Neural cell (in vitro differentiated cells): ENCODE measurements around the gene OSBPL1A. TPM values are rescaled to one million over a fixed set of nuclear protein-coding genes. Genes with fewer than 3 reads are reported as not detected.
A peak's percentile ranks its signal among the peaks of the same experiment; 100 is the strongest.
"Not testable (repeated sequence)": the region's sequence is repeated elsewhere in the genome, so short reads cannot be mapped to it uniquely, and the experiment has no call there.

Experiments
- H2AFZ ChIP-seq: fragments of 200-600, 300-800 bp; sonication (generic), shearing (Covaris generic); 2 replicates; pipeline ENCODE4 v1.6.0; 2014; ENCODE audit warnings: low read depth, mild to moderate bottlenecking, antibody characterized with exemption, low read length, moderate library complexity
- H3F3A ChIP-seq: fragments of 200-600 bp; shearing (Covaris generic); 2 replicates; pipeline ENCODE4 v1.6.1; 2016; ENCODE audit warnings: mild to moderate bottlenecking, moderate library complexity, mixed read lengths, antibody characterized with exemption, low read length; ENCODE audit not compliant: insufficient read depth, poor library complexity, severe bottlenecking
- H3K27ac ChIP-seq: fragments of 200-600, 300-800 bp; sonication (generic), shearing (Covaris generic); 2 replicates; pipeline ENCODE4 v1.5.1; 2014; ENCODE audit warnings: mild to moderate bottlenecking, low read length, moderate library complexity
- H3K27me3 ChIP-seq: fragments of 300-800, 200-600 bp; sonication (generic), shearing (Covaris generic); 2 replicates; pipeline ENCODE4 v1.6.0; 2014; ENCODE audit warnings: mild to moderate bottlenecking, low read depth, low read length, moderate library complexity; ENCODE audit not compliant: insufficient read depth
- H3K36me3 ChIP-seq: fragments of 300-800, 200-600 bp; sonication (generic), shearing (Covaris generic); 2 replicates; pipeline ENCODE4 v1.5.1; 2014; ENCODE audit warnings: mild to moderate bottlenecking, antibody characterized with exemption, low read length, moderate library complexity; ENCODE audit not compliant: insufficient read depth
- H3K4me2 ChIP-seq: fragments of 300-800, 200-600 bp; sonication (generic), shearing (Covaris generic); 2 replicates; pipeline ENCODE4 v1.6.0; 2014; ENCODE audit warnings: mild to moderate bottlenecking, low read length
- H3K4me3 ChIP-seq: fragments of 300-800, 200-600 bp; sonication (generic), shearing (Covaris generic); 2 replicates; pipeline ENCODE4 v1.5.1; 2014; ENCODE audit warnings: mild to moderate bottlenecking, low read length, moderate library complexity
- H3K79me2 ChIP-seq: fragments of 200-600 bp; shearing (Covaris generic); replicated peaks from 2 replicates; pipeline ENCODE4 v1.6.0; 2014; ENCODE audit warnings: mild to moderate bottlenecking, low read length, moderate library complexity; ENCODE audit not compliant: insufficient read depth
- H3K9ac ChIP-seq: fragments of 300-800, 200-600 bp; sonication (generic), shearing (Covaris generic); 2 replicates; pipeline ENCODE4 v1.6.1; 2016; ENCODE audit warnings: mild to moderate bottlenecking, low read length, mixed read lengths
- H3K9me2 ChIP-seq: fragments of 200-600 bp; shearing (Covaris generic); 2 replicates; pipeline ENCODE4 v1.6.1; 2016; ENCODE audit warnings: mild to moderate bottlenecking, low read length, mixed read lengths; ENCODE audit not compliant: insufficient read depth
- H3K9me3 ChIP-seq: fragments of 200-600, 300-800 bp; sonication (generic), shearing (Covaris generic); 2 replicates; pipeline ENCODE4 v1.6.1; 2016; ENCODE audit warnings: mild to moderate bottlenecking, mixed run types, low read length, moderate library complexity, mixed read lengths
- H4K20me1 ChIP-seq: fragments of 200-600 bp; shearing (Covaris generic); 2 replicates; pipeline ENCODE4 v1.6.1; 2016; ENCODE audit warnings: mild to moderate bottlenecking, mixed run types; ENCODE audit not compliant: insufficient read depth
- EP300 ChIP-seq: fragments of 450-650 bp; conservative IDR thresholded peaks from 2 replicates; pipeline ENCODE4 v1.6.1; 2014; ENCODE audit warnings: antibody characterized with exemption, mild to moderate bottlenecking, moderate library complexity; ENCODE audit not compliant: poor library complexity, severe bottlenecking
- EZH2 ChIP-seq: fragments of 200-600, 300-800 bp; shearing (Covaris generic), sonication (generic); IDR thresholded peaks from 2 replicates; pipeline ENCODE4 v1.6.1; 2014; ENCODE audit warnings: antibody characterized with exemption, low read length, borderline replicate concordance, mild to moderate bottlenecking; ENCODE audit not compliant: insufficient read depth, poor library complexity, severe bottlenecking
- MXI1 ChIP-seq: fragments of 450-650 bp; conservative IDR thresholded peaks from 2 replicates; pipeline ENCODE4 v1.6.1; 2014; ENCODE audit warnings: antibody characterized with exemption, mild to moderate bottlenecking; ENCODE audit not compliant: poor library complexity, severe bottlenecking
- POLR2AphosphoS5 ChIP-seq: IDR thresholded peaks from 2 replicates; pipeline ENCODE4 v1.6.1; 2012
- RAD21 ChIP-seq: fragments of 450-650 bp; conservative IDR thresholded peaks from 2 replicates; pipeline ENCODE4 v1.6.1; 2014; ENCODE audit warnings: antibody characterized with exemption, mild to moderate bottlenecking, moderate library complexity
- SMC3 ChIP-seq: fragments of 450-650 bp; conservative IDR thresholded peaks from 2 replicates; pipeline ENCODE4 v1.6.1; 2014; ENCODE audit warnings: antibody characterized with exemption, mild to moderate bottlenecking, moderate library complexity; ENCODE audit not compliant: poor library complexity
- TAF1 ChIP-seq: IDR thresholded peaks from 2 replicates; pipeline ENCODE4 v1.6.1; 2012; ENCODE audit warnings: low read depth
- polyA plus RNA-seq: library from polyadenylated mRNA; depleted of rRNA; stranded (reverse); fragments of >200 nt; gene quantifications from 2 replicates; pipeline ENCODE4 v1.2.3, GENCODE V29; 2014
- TF ChIP-seq, protein P1 (sequence below): fragments of 450-650 bp; IDR thresholded peaks from 2 replicates; pipeline ENCODE4 v1.5.1; 2014; ENCODE audit warnings: antibody characterized with exemption, mild to moderate bottlenecking, moderate library complexity; ENCODE audit not compliant: poor library complexity, severe bottlenecking
- TF ChIP-seq, protein P2 (sequence below): IDR thresholded peaks from 2 replicates; pipeline ENCODE4 v1.6.1; 2012; ENCODE audit warnings: borderline replicate concordance

The OSBPL1A gene
- polyA plus RNA-seq, 1 donor from 2014 or later: 24.9 TPM

GRCh38 chr18:24362757-24363156, 34.9 kb downstream of the OSBPL1A start:
- no peaks in the 10 kb centered on the region for H3K36me3 ChIP-seq
- no peak overlapping the region for H3K4me3 ChIP-seq
- H3F3A ChIP-seq: no peaks in the 10 kb centered on the region
- no peak overlapping the region for H3K27ac ChIP-seq
- no peak overlapping the region for H3K4me2 ChIP-seq
- H3K9ac ChIP-seq: no peak overlapping the region
- H4K20me1 ChIP-seq: no peaks in the 10 kb centered on the region
- no peaks in the 10 kb centered on the region for H3K79me2 ChIP-seq
- no peaks in the 10 kb centered on the region for H3K27me3 ChIP-seq
- H3K9me2 ChIP-seq: no peaks in the 10 kb centered on the region
- H3K9me3 ChIP-seq: no peaks in the 10 kb centered on the region
- no peak overlapping the region for H2AFZ ChIP-seq
- TF ChIP-seq, protein P1, sequence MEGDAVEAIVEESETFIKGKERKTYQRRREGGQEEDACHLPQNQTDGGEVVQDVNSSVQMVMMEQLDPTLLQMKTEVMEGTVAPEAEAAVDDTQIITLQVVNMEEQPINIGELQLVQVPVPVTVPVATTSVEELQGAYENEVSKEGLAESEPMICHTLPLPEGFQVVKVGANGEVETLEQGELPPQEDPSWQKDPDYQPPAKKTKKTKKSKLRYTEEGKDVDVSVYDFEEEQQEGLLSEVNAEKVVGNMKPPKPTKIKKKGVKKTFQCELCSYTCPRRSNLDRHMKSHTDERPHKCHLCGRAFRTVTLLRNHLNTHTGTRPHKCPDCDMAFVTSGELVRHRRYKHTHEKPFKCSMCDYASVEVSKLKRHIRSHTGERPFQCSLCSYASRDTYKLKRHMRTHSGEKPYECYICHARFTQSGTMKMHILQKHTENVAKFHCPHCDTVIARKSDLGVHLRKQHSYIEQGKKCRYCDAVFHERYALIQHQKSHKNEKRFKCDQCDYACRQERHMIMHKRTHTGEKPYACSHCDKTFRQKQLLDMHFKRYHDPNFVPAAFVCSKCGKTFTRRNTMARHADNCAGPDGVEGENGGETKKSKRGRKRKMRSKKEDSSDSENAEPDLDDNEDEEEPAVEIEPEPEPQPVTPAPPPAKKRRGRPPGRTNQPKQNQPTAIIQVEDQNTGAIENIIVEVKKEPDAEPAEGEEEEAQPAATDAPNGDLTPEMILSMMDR: no peak
- TF ChIP-seq SMC3: no peak
- no peak for TF ChIP-seq MXI1
- TF ChIP-seq, protein P2, sequence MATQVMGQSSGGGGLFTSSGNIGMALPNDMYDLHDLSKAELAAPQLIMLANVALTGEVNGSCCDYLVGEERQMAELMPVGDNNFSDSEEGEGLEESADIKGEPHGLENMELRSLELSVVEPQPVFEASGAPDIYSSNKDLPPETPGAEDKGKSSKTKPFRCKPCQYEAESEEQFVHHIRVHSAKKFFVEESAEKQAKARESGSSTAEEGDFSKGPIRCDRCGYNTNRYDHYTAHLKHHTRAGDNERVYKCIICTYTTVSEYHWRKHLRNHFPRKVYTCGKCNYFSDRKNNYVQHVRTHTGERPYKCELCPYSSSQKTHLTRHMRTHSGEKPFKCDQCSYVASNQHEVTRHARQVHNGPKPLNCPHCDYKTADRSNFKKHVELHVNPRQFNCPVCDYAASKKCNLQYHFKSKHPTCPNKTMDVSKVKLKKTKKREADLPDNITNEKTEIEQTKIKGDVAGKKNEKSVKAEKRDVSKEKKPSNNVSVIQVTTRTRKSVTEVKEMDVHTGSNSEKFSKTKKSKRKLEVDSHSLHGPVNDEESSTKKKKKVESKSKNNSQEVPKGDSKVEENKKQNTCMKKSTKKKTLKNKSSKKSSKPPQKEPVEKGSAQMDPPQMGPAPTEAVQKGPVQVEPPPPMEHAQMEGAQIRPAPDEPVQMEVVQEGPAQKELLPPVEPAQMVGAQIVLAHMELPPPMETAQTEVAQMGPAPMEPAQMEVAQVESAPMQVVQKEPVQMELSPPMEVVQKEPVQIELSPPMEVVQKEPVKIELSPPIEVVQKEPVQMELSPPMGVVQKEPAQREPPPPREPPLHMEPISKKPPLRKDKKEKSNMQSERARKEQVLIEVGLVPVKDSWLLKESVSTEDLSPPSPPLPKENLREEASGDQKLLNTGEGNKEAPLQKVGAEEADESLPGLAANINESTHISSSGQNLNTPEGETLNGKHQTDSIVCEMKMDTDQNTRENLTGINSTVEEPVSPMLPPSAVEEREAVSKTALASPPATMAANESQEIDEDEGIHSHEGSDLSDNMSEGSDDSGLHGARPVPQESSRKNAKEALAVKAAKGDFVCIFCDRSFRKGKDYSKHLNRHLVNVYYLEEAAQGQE: no peak
- no peak for TF ChIP-seq EZH2
- TF ChIP-seq RAD21: no peak
- TF ChIP-seq EP300: no peak
- no peak for TF ChIP-seq TAF1
- no peak for TF ChIP-seq POLR2AphosphoS5

DNA sequence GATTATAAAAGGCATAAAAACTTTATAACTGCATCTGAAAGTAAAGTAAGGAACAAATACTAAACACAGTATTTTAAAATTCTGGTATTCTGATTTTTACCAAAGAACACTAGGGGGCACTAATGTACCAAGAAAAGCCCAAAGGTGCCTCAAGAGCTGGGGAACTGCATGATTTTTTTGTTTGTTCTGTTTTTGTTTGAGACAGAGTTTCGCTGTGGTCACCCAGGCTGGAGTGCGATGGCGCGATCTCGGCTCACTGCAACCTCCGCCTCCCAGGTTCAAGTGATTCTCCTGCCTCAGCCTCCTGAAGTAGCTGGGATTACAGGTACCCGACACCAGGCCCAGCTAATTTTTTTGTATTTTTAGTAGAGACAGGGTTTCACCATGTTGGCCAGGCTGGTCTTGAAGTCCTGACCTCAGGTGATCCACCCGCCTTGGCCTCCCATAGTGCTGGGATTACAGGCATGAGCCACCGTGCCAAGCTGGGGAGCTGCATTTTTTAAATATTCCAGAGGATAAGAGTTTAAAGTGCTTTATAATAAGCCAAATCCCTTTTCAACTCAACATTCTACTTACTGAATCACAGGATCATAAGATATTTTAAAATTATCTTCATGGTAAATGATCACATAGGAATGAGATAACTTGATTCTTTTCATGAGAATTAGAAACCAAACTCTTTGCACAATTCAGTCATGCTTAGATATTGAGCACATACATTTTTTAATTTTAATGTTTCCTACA, 37.7 kb downstream of the OSBPL1A start:
- H3K9ac ChIP-seq, H3K4me2 ChIP-seq, H3K27ac ChIP-seq, H3K4me3 ChIP-seq, H3F3A ChIP-seq, H2AFZ ChIP-seq, H4K20me1 ChIP-seq, H3K9me2 ChIP-seq, H3K36me3 ChIP-seq, H3K9me3 ChIP-seq, H3K27me3 ChIP-seq, H3K79me2 ChIP-seq: not testable (repeated sequence)
- peak; percentile 71 for TF ChIP-seq SMC3
- TF ChIP-seq RAD21: peak; percentile 77
- TF ChIP-seq, protein P1: peak; percentile 74
